HepG2 (cell line): ENCODE measurements around the gene SLC27A1. TPM values are rescaled to one million over a fixed set of nuclear protein-coding genes. Genes with fewer than 3 reads are reported as not detected.

Source experiments
- AGO1 ChIP-seq: fragments of 200-400 bp; formaldehyde crosslinking; IDR thresholded peaks from 2 replicates; pipeline ENCODE4 v1.6.1; 2017; ENCODE audit warnings: mild to moderate bottlenecking, low read depth, low read length, moderate library complexity; ENCODE audit not compliant: poor library complexity, severe bottlenecking
- AGO2 ChIP-seq: fragments of 200-400 bp; formaldehyde crosslinking; optimal IDR thresholded peaks from 2 replicates; pipeline ENCODE3; 2017; ENCODE audit warnings: mild to moderate bottlenecking, low read depth, low read length, moderate library complexity
- CEBPB ChIP-seq: IDR thresholded peaks from 2 replicates; pipeline ENCODE4 v1.6.1; 2011; ENCODE audit warnings: low read depth, low read length, improper control_type of control experiment, borderline replicate concordance
- FUBP1 ChIP-seq: sonication (generic); formaldehyde crosslinking; IDR thresholded peaks from 2 replicates; pipeline ENCODE4 v1.5.1; 2020; ENCODE audit warnings: missing genetic modification reagents, mild to moderate bottlenecking, borderline replicate concordance
- GRHL1 ChIP-seq: sonication (generic); formaldehyde crosslinking; conservative IDR thresholded peaks from 2 replicates; pipeline ENCODE4 v1.8.0; 2022; ENCODE audit warnings: missing genetic modification reagents
- HCFC1 ChIP-seq: fragments of 150-350 bp; IDR thresholded peaks from 2 replicates; pipeline ENCODE4 v1.6.1; 2014; ENCODE audit warnings: low read depth, low read length
- HNF4A ChIP-seq: sonication (generic); formaldehyde crosslinking; IDR thresholded peaks from 2 replicates; pipeline ENCODE4 v1.4.0; 2020; ENCODE audit warnings: missing genetic modification reagents
- KDM4B ChIP-seq: sonication (generic); formaldehyde crosslinking; IDR thresholded peaks from 2 replicates; pipeline ENCODE4 v1.4.0; 2020; ENCODE audit warnings: missing genetic modification reagents
- KLF9 ChIP-seq: IDR thresholded peaks from 2 replicates; pipeline ENCODE4 v1.6.1; 2016; ENCODE audit warnings: low read depth
- LBX2 ChIP-seq: sonication (generic); formaldehyde crosslinking; IDR thresholded peaks from 2 replicates; pipeline ENCODE4 v1.5.0; 2020; ENCODE audit warnings: missing genetic modification reagents, mild to moderate bottlenecking, borderline replicate concordance
- MATR3 ChIP-seq: sonication (generic); formaldehyde crosslinking; IDR thresholded peaks from 2 replicates; pipeline ENCODE4 v1.4.0; 2020; ENCODE audit warnings: missing genetic modification reagents
- PHF21A ChIP-seq: sonication (generic); formaldehyde crosslinking; IDR thresholded peaks from 2 replicates; pipeline ENCODE4 v1.5.0; 2020; ENCODE audit warnings: mild to moderate bottlenecking, missing genetic modification reagents
- SALL1 ChIP-seq: sonication (generic); formaldehyde crosslinking; IDR thresholded peaks from 2 replicates; pipeline ENCODE4 v1.8.0; 2022; ENCODE audit warnings: mild to moderate bottlenecking, missing genetic modification reagents
- SRF ChIP-seq: IDR thresholded peaks from 2 replicates; pipeline ENCODE4 v1.6.1; 2011; ENCODE audit warnings: mild to moderate bottlenecking, low read depth, low read length, moderate library complexity
- THYN1 ChIP-seq: sonication (generic); formaldehyde crosslinking; IDR thresholded peaks from 2 replicates; pipeline ENCODE4 v1.8.1; 2023; ENCODE audit warnings: low read depth, mild to moderate bottlenecking, moderate library complexity, missing genetic modification reagents, borderline replicate concordance
- TRAFD1 ChIP-seq: sonication (generic); formaldehyde crosslinking; IDR thresholded peaks from 2 replicates; pipeline ENCODE4 v1.5.1; 2020; ENCODE audit warnings: missing genetic modification reagents, mild to moderate bottlenecking, borderline replicate concordance
- ZBTB21 ChIP-seq: sonication (generic); formaldehyde crosslinking; IDR thresholded peaks from 2 replicates; pipeline ENCODE4 v1.4.0; 2020; ENCODE audit warnings: missing genetic modification reagents
- ZFP62 ChIP-seq: sonication (generic); formaldehyde crosslinking; IDR thresholded peaks from 2 replicates; pipeline ENCODE4 v1.4.0; 2020; ENCODE audit warnings: missing genetic modification reagents
- ZFP91 ChIP-seq: sonication (generic); formaldehyde crosslinking; IDR thresholded peaks from 2 replicates; pipeline ENCODE4 v1.9.0; 2022; ENCODE audit warnings: missing genetic modification reagents, mild to moderate bottlenecking, borderline replicate concordance
- ZNF362 ChIP-seq: sonication (generic); formaldehyde crosslinking; IDR thresholded peaks from 2 replicates; pipeline ENCODE4 v1.4.0; 2020; ENCODE audit warnings: missing genetic modification reagents, mild to moderate bottlenecking, borderline replicate concordance
- ZNF616 ChIP-seq: sonication (generic); formaldehyde crosslinking; IDR thresholded peaks from 2 replicates; pipeline ENCODE4 v1.5.0; 2020; ENCODE audit warnings: low read depth, mild to moderate bottlenecking, missing genetic modification reagents
- polyA plus RNA-seq, 8 experiments: library from polyadenylated mRNA; depleted of rRNA in 3 of 8; stranded (reverse) in 7 of 8; unstranded in 1 of 8; fragments of >200 nt; fragmentation: Illumina TruSeq in 4 of 8; extraction: Trizol in 4 of 8; gene quantifications; 2 replicates each; pipeline versions ENCODE4 v1.2.1 to v1.2.3, GENCODE V29; 2011 to 2016; ENCODE audit warnings: low read depth in 4 of 8, missing spikeins in 1 of 8, mixed read lengths in 1 of 8; ENCODE audit not compliant: insufficient read depth in 1 of 8
- total RNA-seq, 5 experiments: library from RNA; depleted of rRNA; stranded (reverse); fragments of >200 nt; fragmentation: Illumina TruSeq; extraction: Trizol; gene quantifications; 2 replicates each; pipeline ENCODE4 v1.2.3, GENCODE V29; 2016; ENCODE audit warnings: low read depth in 1 of 5

The SLC27A1 gene
- total and polyA plus RNA-seq, 2 of the 13 experiments (the other 11 are each of a cell fraction or from before 2014, with no cell fraction given) = 4.1 to 8.8 TPM

- TF ChIP-seq KLF9 (CRISPR knock-in tag) (no peak), ZNF362 (CRISPR knock-in tag) (peak; percentile 39; the same call in 1 of the 2 replicates), PHF21A (CRISPR knock-in tag) (no peak), AGO2 (peak; percentile 87), ZFP62 (CRISPR knock-in tag) (no peak), HCFC1 (no peak), GRHL1 (CRISPR knock-in tag) (no peak), LBX2 (CRISPR knock-in tag) (no peak), HNF4A (0 out of 2 replicates have a peak, but pooled peaks have one; percentile 5), ZFP91 (CRISPR knock-in tag) (no peak), MATR3 (CRISPR knock-in tag) (no peak), CEBPB (no peak), THYN1 (CRISPR knock-in tag) (no peak), SALL1 (CRISPR knock-in tag) (no peak), ZBTB21 (CRISPR knock-in tag) (no peak), ZNF616 (CRISPR knock-in tag) (no peak), FUBP1 (CRISPR knock-in tag) (no peak), TRAFD1 (CRISPR knock-in tag) (no peak), KDM4B (CRISPR knock-in tag) (no peak), SRF (no peak), AGO1 (peak; percentile 67)
Observed at GRCh38 chr19:17506745-17507144, 36.4 kb downstream of the SLC27A1 start (continued).
